PC-3 (cell line): ENCODE data around the gene HYAL2.

Experiments used
- EZH2 ChIP-seq: fragments of 300-600 bp; sonication (generic); IDR thresholded peaks from one replicate; pipeline ENCODE4 v1.6.1; 2017; ENCODE audit warnings: antibody characterized with exemption, mild to moderate bottlenecking, low read length; ENCODE audit not compliant: unreplicated experiment
- EZH2phosphoT487 ChIP-seq: fragments of 300-600 bp; sonication (generic); IDR thresholded peaks from 2 replicates; pipeline ENCODE4 v1.6.1; 2018; ENCODE audit warnings: mild to moderate bottlenecking, antibody characterized with exemption, low read length, borderline replicate concordance
- TF ChIP-seq, protein P1 (sequence below): fragments of 300-600 bp; sonication (generic); conservative IDR thresholded peaks from 2 replicates; pipeline ENCODE4 v1.5.1; 2017; ENCODE audit warnings: antibody characterized with exemption, low read depth, mild to moderate bottlenecking, low read length

DNA sequence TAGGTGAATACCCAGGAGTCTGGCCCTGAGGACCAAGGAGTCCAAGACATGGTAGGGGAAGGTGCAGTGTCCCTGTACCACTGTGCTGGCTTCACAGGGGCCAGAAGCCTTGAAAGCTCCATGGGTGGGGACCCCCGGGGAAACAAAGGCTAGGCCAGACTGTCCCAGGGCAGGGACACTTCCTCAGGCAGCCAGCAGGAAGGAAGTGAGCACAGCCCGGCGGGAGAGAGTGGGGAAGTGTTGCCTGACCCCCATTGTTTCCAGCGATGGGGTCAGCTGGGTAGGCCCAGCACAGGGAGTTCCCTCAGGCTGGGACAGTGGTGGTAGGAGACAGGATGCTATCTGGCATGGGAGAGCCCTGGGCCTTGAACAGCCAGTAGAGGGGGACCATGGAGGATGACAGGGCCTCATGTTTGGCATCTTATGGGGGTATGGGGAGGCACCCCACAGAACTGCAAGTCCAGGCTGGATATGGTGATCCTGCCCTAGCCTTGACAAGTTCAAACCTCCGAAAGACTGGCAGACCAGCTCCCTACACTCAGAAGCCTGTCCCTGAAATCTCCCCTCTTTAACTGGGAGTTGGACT is 1.2 kb upstream of the HYAL2 start:
- TF ChIP-seq, protein P1, sequence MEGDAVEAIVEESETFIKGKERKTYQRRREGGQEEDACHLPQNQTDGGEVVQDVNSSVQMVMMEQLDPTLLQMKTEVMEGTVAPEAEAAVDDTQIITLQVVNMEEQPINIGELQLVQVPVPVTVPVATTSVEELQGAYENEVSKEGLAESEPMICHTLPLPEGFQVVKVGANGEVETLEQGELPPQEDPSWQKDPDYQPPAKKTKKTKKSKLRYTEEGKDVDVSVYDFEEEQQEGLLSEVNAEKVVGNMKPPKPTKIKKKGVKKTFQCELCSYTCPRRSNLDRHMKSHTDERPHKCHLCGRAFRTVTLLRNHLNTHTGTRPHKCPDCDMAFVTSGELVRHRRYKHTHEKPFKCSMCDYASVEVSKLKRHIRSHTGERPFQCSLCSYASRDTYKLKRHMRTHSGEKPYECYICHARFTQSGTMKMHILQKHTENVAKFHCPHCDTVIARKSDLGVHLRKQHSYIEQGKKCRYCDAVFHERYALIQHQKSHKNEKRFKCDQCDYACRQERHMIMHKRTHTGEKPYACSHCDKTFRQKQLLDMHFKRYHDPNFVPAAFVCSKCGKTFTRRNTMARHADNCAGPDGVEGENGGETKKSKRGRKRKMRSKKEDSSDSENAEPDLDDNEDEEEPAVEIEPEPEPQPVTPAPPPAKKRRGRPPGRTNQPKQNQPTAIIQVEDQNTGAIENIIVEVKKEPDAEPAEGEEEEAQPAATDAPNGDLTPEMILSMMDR, result no peak
- TF ChIP-seq EZH2, result no peak
- TF ChIP-seq EZH2phosphoT487, result no peak
